NCI-H2196 (cell line): ENCODE results near the gene ASH1L.
"Not testable (repeated sequence)": the region's sequence is repeated elsewhere in the genome, so short reads cannot be mapped to it uniquely, and the experiment has no call there.

Experiments used
- DNase-seq: peaks from one replicate; lab custom pipeline; 2025; ENCODE audit not compliant: unreplicated experiment; lab: John Stamatoyannopoulos, UW

The ASH1L gene, protein sequence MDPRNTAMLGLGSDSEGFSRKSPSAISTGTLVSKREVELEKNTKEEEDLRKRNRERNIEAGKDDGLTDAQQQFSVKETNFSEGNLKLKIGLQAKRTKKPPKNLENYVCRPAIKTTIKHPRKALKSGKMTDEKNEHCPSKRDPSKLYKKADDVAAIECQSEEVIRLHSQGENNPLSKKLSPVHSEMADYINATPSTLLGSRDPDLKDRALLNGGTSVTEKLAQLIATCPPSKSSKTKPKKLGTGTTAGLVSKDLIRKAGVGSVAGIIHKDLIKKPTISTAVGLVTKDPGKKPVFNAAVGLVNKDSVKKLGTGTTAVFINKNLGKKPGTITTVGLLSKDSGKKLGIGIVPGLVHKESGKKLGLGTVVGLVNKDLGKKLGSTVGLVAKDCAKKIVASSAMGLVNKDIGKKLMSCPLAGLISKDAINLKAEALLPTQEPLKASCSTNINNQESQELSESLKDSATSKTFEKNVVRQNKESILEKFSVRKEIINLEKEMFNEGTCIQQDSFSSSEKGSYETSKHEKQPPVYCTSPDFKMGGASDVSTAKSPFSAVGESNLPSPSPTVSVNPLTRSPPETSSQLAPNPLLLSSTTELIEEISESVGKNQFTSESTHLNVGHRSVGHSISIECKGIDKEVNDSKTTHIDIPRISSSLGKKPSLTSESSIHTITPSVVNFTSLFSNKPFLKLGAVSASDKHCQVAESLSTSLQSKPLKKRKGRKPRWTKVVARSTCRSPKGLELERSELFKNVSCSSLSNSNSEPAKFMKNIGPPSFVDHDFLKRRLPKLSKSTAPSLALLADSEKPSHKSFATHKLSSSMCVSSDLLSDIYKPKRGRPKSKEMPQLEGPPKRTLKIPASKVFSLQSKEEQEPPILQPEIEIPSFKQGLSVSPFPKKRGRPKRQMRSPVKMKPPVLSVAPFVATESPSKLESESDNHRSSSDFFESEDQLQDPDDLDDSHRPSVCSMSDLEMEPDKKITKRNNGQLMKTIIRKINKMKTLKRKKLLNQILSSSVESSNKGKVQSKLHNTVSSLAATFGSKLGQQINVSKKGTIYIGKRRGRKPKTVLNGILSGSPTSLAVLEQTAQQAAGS (N-terminal part only)

DNA sequence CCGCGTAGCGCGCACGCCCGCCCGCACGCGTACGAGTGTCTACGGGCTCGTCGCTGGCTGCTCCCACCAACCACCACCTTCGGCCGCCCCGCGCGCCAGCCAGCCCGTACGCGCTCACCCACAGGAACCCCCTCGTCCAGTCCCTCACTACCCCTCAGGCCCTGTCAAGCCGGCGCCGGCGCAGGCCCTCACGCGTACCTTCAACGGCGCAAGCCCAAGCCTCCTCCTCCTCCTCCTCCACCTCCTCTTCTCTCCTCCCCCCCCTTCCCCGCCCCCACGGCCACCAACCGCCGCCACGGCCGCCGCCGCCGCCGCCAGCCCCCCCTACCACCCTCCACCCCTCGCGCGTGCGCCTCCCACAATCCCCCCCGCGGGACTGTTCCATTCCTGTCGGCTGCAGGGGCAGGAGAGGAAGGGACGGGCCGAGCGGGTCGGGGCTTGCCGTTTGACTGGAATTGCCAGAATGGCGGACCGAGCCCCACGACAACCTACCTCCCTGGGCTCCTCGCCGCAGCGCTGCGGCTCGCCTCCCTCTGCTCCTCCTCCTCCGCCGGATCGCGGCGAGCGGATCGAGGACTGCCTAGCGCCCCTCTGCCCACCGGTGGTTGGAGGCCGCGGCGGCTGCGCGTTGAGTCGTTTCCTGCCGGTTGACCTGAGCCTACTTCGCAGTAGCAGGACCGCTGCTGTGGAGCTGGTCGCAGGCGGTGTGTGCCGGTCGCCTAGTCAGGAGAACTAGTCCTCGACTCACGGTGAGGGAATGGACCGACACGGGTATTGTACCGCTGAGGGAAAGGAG, at the start of gene ASH1L:
Gene ASH1L, minus strand, starts transcription at position 223 of the 796 bp plus-strand sequence. CDS start 41,284 bp downstream, outside the sequence.
- peak; percentile 93 for DNase-seq

DNA sequence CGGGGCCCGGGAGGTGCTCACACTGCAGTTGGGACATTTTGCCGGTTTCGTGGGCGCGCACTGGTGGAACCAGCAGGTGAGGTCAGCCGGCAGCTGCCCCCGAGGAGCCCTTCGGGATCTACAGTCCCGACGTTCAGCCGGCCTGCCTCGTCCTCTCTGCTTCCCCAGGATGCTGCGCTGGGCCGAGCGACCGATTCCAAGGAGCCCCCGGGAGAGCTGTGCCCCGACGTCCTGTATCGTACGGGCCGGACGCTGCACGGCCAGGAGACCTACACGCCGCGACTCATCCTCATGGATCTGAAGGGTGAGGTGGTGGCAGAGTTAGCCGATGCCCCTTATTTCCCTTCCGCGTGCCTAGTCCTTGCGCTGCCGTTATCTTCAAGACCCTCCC, 47.6 kb upstream of the ASH1L start:
- DNase-seq, result not testable (repeated sequence)

DNA sequence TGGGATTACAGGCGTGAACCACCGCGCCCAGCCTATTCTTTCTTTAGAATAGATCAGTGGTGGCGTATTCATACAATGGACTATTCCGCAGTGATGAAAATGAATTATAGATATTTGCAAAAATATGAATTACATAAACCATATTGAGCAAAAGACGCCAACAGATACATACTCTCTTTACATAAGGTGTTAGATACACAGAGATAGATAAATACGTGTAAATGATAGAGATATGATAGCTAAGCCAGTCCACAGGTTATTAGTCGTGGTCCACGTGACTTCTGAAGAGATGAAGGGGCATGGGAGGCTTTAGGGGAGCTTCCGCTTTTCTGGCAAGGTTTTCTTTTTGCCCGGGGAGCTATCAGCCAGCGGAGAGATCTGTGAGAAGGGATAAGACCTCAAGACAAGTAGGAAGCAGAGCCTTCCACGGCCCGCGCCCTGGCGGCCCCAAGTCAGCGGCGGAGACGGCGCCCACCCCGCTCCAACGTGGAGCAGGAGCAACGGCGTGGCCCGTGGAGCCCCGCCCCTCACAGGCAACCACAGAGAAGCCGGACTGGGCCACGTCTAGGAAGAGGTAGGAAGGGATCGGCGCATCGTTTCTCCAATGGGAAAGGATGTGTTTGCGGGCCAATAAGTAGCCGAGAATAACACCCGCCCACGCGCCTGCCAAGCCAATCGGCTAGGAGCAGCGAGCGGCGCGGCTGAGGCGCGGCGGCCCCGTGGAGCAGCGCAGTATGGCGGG, 47.1 kb upstream of the ASH1L start, which contains the start of gene MSTO1:
Gene MSTO1, plus strand, starts transcription at position 704 of the 742 bp plus-strand sequence. Its CDS starts 31 bp downstream, at position 735.
- peak; percentile 96 for DNase-seq

DNA sequence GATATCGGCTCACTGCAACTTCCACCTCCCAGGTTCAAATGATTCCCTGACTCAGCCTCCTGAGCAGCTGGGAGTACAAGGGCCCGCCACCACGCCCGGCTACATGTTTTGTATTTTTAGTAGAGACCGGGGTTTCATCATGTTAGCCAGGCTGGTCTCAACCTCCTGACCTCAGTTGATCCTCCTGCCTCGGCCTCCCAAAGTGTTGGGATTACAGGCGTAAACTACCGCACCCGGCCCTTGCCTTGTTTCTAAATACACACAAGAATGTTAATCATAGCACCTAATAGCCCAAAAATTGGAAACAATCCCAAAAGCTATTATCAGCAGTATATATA, 46.3 kb upstream of the ASH1L start:
- no peak for DNase-seq

DNA sequence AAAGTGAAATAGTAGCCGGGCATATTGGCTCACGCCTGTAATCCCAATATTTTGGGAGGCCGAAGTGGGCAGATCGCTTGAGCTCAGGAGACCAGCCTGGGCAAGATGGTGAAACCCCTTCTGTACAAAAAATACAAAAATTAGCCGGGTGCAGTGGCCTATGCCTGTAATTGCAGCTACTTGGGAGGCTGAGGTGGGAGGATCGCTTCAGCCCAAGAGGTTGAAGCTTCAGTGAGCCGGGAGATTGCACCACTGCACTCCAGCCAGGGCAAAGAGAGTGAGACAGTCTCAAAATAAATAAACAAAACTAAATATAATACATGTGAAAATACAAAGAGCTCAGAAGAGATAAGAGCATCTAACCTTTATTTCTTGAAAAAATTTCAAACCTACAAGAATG, 45.1 kb upstream of the ASH1L start:
- no peak for DNase-seq

DNA sequence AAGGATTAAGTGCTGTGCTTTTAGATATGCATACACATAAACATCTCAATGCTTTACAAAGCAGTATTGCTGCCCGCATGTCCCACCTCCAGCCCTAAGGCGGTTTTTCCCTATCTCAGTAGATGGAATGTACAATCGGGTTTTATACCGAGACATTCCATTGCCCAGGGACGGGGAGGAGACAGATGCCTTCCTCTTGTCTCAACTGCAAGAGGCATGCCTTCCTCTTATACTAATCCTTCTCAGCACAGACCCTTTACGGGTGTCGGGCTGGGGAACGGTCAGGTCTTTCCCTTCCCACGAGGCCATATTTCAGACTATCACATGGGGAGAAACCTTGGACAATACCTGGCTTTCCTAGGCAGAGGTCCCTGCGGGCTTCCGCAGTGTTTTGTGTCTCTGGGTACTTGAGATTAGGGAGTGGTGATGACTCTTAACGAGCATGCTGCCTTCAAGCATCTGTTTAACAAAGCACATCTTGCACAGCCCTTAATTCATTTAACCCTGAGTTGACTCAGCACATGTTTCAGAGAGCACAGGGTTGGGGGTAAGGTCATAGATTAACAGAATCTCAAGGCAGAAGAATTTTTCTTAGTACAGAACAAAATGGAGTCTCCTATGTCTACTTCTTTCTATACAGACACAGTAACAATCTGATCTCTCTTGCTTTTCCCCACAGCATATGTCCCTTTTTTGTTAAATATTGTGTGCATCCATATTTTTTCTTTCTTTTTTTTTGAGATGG, 37.4 kb upstream of the ASH1L start:
- not testable (repeated sequence) for DNase-seq

DNA sequence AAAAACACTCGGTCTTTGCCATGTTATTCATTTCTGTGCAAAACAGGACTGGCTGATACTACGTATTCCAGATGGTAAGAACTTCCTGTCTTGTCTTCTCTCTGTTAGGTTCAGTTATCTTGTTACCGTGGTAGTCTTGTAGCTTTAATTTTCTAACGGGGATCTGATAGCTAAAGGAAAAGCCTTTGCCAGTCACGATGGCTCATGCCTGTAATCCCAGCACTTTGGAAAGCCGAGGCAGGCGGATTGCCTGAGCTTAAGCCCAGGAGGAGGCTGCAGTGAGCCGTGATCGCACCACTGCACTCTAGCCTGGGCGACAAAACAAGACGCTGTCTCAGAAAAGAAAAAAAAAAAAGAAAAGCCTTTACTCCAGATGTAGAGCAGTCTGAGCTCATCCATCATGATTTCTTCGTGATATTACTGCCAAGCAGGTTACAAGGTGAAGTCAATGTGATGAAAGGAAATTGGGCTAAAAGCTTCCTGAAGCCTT, 36.3 kb upstream of the ASH1L start:
- no peak for DNase-seq

DNA sequence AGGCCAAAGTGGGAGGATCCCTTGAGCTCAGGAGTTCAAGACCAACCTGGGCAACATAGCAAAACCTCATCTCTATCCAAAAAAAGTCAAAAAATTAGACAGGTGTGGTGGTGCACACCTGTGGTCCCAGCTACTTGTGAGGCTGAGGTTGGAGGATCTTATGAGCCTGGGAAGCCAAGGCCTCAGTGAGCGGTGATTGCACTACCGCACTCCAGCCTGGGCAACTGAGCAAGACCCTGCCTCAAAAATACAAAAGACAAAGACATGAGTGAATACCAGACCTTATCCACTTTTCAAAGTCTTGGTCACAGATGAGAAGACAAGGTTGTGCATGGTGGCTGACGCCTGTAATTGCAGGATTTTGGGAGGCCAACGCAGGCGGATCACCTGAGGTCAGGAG, 34.3 kb upstream of the ASH1L start:
- no peak for DNase-seq

DNA sequence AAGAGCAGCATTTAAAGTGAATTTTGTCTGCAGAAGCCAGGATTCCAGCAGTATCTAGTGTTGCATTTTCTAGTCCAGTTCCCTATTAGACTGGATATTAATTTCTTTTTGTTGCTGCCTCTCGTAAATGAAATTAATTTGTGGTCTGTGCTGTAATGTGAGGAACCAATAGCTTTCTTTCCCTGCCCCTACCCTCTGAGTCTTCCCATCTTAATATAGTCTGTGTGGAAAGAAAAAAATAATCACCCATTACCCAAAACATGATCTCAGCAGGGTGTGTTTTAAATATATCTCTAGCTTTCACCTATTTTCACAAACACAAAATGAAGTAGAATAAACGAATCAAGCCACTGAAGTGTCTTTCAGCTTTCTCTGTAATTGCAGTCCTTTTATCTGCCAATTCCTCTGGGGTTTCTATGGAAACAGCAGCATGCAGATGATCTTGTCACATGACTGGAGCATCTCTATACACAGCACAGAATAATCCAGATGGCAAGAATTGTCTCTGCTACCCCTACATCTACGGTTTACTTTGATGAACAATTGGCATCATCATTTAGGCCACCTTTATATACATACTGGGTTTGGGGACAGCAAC, 33.4 kb upstream of the ASH1L start:
- DNase-seq, result not testable (repeated sequence)

DNA sequence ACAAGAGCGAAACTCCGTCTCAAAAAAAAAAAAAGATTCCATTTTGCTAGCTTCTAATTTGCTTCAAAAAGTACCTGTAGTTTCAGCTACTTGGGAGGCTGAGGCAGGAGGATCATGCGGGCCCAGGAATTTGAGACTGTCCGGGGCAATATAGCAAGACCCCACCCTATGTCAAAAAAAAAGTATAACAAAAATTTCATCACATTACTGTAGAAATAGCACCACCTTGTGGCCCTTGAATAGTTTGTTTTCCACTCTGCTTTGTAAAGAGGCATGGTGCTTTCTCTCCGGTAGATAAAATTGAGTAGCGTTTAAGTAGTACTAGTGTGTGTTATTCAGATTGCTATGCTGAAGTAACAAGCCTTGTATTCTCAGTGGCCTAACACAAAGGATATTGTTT, 29.2 kb upstream of the ASH1L start:
- DNase-seq, result peak; percentile 78

DNA sequence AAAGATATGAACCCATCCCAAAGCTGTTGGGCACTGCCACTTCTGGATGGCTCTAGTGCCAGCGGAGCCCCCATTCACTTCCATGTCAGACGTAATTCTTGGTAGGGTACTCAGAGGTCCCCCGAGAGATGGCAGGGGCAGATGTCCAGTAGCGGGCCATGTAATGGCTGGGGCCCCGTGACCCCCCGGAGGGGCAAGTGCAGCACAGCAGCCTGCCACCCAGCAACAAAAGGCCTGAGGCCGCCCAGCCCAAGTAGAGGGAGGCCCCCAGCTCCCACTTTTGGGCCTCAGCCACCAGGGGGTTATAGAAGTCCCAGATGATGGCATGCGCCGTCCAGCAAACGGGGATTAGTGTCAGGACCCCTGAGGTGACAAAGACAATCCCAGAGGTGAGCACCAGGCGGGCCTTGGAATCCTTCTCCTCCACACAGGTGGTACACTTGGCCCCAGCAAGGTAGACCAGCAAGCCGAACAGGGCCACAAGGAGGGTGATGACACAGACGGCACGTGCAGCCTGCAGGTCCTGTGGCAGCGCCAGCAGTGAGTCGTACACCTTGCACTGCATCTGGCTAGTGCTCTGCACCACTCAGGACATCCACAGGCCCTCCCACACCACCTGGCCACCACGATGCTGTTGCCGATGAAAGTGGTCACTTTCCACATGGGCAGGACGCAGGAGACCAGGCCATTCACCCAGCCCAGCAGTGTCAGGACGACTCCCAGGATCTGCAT, 28.1 kb upstream of the ASH1L start:
- not testable (repeated sequence) for DNase-seq

DNA sequence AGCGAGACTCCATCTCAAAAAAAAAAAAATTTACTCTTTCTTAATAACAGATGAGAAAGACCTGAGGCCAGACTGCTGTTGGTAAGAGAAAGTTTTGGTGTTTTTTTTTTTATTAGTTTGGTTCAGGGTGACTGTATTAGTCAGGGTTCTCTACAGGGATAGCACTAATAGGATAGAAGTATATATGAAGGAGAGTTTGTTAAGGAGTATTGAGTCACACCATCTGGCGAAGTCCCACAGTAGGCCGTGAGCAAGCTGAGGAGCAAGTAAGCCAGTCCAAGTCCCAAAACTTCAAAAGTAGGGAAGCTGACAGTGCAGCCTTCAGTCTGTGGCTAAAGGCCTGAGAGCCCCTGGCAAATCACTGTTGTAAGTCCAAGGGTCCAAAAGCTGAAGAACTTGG, 26.7 kb upstream of the ASH1L start:
- DNase-seq, result not testable (repeated sequence)

DNA sequence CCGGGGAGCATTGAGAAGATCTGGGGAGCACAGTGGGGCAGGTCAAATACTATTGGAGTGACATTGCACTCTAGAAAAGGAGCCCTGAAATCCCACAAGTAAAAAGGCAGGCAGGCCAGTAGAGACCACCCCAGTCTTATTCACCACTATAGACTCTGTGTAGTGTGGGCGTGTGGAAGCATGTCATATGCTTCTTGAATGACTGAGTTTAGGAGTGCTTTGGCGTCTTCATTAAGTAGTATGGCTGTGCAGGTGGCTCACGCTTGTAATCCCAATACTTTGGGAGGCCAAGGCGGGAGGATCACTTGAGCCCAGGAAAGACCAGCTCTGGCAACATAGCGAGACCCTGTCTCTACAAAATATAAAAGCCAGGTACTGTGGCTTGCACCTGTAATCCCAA, 21.2 kb upstream of the ASH1L start:
- not testable (repeated sequence) for DNase-seq

DNA sequence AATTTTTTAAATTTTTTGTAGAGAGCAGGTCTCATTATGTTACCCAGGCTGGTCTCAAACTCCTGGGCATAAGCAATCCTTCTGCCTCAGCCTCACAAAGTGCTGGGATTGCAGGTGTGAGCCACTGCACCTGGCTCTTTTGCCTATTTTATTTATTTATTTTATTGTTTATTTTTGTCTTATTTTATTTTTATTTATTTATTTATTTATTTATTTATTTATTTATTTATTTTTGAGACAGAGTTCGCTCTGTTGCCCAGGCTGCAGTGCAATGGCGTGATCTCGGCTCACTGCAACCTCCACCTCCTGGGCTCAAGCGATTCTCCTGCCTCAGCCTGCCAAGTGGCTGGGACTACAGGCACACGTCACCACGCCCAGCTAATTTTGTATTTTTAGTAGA, 13.0 kb upstream of the ASH1L start:
- DNase-seq, result not testable (repeated sequence)

DNA sequence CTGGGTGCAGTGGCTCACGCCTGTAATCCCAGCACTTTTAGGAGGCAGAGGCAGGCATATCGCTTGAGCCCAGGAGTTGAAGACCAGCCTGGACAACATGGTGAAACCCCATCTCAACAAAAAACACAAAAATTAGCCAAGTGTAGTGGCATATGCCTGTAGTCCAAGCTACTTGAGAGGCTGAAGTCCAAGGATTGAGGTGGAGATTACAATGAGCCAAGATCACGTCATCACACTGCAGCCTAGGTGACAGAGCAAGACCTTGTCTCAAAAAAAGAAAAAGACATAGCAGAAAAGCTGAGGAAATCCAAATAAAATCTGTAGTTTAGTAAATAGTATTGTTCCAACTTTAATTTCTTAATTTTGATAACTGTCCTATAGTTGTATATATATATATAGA, 11.5 kb upstream of the ASH1L start:
- DNase-seq, result no peak

DNA sequence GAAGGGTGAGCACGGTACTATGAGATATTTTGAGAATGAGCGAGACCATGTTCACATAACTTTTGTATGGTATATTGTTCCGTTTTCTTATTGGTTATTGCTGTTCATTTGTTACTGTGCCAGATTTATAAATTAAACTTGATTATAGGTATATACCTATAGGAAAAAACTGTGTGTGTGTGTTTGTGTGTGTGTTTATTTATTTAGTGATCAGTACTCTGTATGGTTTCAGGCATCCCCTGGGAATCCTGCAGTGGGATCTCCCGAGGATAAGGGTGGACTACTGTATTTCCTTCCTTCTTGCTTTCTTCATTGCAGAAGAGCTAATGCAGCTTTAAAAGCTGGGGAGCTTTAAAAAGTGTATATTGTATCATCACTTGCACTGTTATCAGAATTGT, 8.0 kb upstream of the ASH1L start:
- no peak for DNase-seq

DNA sequence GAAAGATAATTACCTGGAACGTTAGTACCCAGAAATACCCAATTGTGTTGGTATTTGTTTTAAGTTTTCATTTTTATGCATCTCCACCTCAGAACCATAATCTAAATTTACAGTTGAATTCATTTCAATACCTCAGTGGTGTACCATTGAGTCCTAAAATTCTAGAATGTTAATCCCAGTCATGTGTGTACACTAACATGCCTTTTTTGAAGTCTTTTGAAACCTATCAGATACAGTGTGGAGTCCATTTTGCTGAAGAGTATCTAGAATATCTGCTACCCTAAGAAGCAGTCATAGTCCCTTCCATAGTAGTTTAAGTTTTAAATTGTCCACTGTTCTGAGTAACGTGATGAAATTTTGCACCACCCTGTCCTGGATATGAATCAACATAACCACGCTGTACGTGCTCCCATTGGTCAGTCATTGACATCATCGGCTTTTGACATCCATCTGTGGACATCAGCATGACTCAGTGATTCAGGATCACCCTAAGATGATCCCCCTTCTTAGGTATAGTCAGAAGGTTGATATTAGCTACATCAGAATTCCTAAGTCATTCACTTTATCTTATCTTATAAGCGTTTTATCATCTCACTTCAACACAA, 7.5 kb upstream of the ASH1L start:
- DNase-seq, result no peak
